Caco-2 (cell line): ENCODE results near the gene GGT7. TPM values are rescaled to one million over a fixed set of nuclear protein-coding genes. Genes with fewer than 3 reads are reported as not detected.

Source experiments
- BruUV-seq: library from RNA; stranded (reverse); fragments of 400-500 nt; replicated peaks from 2 replicates; lab custom pipeline; 2021; lab: Mats Ljungman, UMichigan
- CTCF ChIA-PET: fragments of 300-600 bp; sonication (Branson Sonifier 250); formaldehyde crosslinking; loops from one replicate; lab custom pipeline; 2022; ENCODE audit warnings: antibody characterized with exemption; lab: Charles Lee
- POLR2A ChIA-PET: fragments of 300-600 bp; sonication (Branson Sonifier 250); formaldehyde crosslinking; loops from one replicate; lab custom pipeline; 2022; ENCODE audit warnings: antibody characterized with exemption; lab: Charles Lee
- DNase-seq, 2 experiments: peaks; one replicate each; pipeline versions ENCODE4 v3.0.0 to v3.0.0-alpha.2; 2020 to 2022
- H3K27me3 ChIP-seq: replicated peaks from 2 replicates; pipeline ENCODE4 v1.6.0; 2011; ENCODE audit warnings: low read length; ENCODE audit not compliant: control insufficient read depth, insufficient read depth
- H3K36me3 ChIP-seq: 2 replicates; pipeline ENCODE4 v1.5.1; 2011; ENCODE audit warnings: low read length; ENCODE audit not compliant: control insufficient read depth, insufficient read depth
- H3K4me1 ChIP-seq: fragments of 250-450 bp; sonication (Bioruptor Pico); 2 replicates; pipeline ENCODE4 v1.5.1; 2020; ENCODE audit warnings: mild to moderate bottlenecking
- H3K4me3 ChIP-seq: 2 replicates; pipeline ENCODE4 v1.5.1; 2011; ENCODE audit warnings: low read depth, mild to moderate bottlenecking, control low read depth, low read length
- H3K9me3 ChIP-seq: fragments of 250-450 bp; sonication (Bioruptor Pico); 2 replicates; pipeline ENCODE4 v1.5.1; 2020; ENCODE audit warnings: mild to moderate bottlenecking, moderate library complexity
- H3K27ac Mint-ChIP-seq: one replicate; pipeline ENCODE4 v1.8.0; 2022; ENCODE audit warnings: mixed read lengths; ENCODE audit not compliant: unreplicated experiment
- H3K27me3 Mint-ChIP-seq: one replicate; pipeline ENCODE4 v1.8.0; 2022; ENCODE audit warnings: mixed read lengths; ENCODE audit not compliant: insufficient read depth, unreplicated experiment
- H3K36me3 Mint-ChIP-seq: one replicate; pipeline ENCODE4 v1.8.0; 2022; ENCODE audit warnings: mild to moderate bottlenecking, mixed read lengths; ENCODE audit not compliant: insufficient read depth, unreplicated experiment
- H3K4me1 Mint-ChIP-seq: one replicate; pipeline ENCODE4 v1.8.0; 2022; ENCODE audit warnings: low read depth, mixed read lengths; ENCODE audit not compliant: unreplicated experiment
- H3K4me3 Mint-ChIP-seq: one replicate; pipeline ENCODE4 v1.8.0; 2022; ENCODE audit warnings: mild to moderate bottlenecking, moderate library complexity, mixed read lengths; ENCODE audit not compliant: unreplicated experiment
- H3K9me3 Mint-ChIP-seq: one replicate; pipeline ENCODE4 v1.8.0; 2022; ENCODE audit warnings: mixed read lengths; ENCODE audit not compliant: unreplicated experiment
- CTCF ChIP-seq, 2 experiments: fragments of 200-600 bp in 1 of 2; IDR thresholded peaks; 1 replicate in 1 of 2; 2 replicates in 1 of 2; pipeline versions ENCODE4 v1.5.1 to v1.8.0; 2011 to 2022; ENCODE audit warnings: antibody characterized with exemption in 1 of 2, control low read depth in 1 of 2, inconsistent platforms in 1 of 2, low read depth in 1 of 2, low read length in 1 of 2, mild to moderate bottlenecking in 1 of 2, moderate library complexity in 1 of 2; ENCODE audit not compliant: insufficient read depth in 1 of 2, severe bottlenecking in 1 of 2, unreplicated experiment in 1 of 2
- intact Hi-C: fragments of 100-400 bp; cut with micrococcal nuclease; formaldehyde crosslinking; loops from one replicate; pipeline ENCODE4 v1.10.0; 2022; ENCODE audit not compliant: unreplicated experiment
- total RNA-seq: library from RNA; stranded (reverse); gene quantifications from 2 replicates; pipeline ENCODE4 v1.2.3, GENCODE V29; 2022

The GGT7 gene
- total RNA-seq, 1 experiment from 2014 or later: 46.2 TPM

DNA sequence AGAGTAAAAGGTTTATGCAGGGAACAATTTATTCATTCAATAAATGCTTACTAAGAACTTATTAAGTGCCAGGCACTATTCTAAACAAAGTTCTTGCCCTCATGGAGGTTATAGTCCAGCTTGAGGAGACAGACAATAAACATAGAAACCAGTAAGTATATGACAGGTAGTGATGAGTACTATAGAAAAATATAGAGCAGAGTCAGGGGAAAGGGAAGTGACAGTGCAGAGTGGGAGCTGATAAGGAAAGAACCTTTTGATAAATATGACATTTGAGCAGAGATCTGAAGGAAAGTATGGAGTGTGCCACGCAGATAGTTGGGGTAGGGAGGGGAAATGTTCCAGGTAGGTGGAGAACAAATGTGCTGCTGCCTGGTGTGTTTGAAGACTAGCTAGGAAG, 15.8 kb upstream of the GGT7 start:
- Histone ChIP-seq H3K4me1 (peaks cover 15% of the 10 kb centered on the region; the same call in 1 of the 2 replicates), H3K9me3 (no peaks in the 10 kb centered on the region; the same call in 1 of the 2 replicates), H3K4me3 (no peak overlapping the region), H3K36me3 (no peaks in the 10 kb centered on the region), H3K27me3 (no peaks in the 10 kb centered on the region)
- ChIA-PET POLR2A (no interaction called here), CTCF (interaction anchor here (0.9 to 1.7 kb wide), 3 partner anchors 12 to 56 kb away, joined by 3 to 6 read pairs (median 4); partner anchors contain the start of gene ACSS2)
- Mint-ChIP-seq H3K27ac (no peak overlapping the region), H3K4me3 (no peak overlapping the region), H3K9me3 (peaks cover 10% of the 10 kb centered on the region), H3K27me3 (no peaks in the 10 kb centered on the region), H3K36me3 (no peaks in the 10 kb centered on the region), H3K4me1 (peaks cover 18% of the 10 kb centered on the region)
- intact Hi-C loops: no loop called here
- no peak for TF ChIP-seq CTCF (IDR thresholded peaks at IDR 0.05; ENCODE audit: insufficient read depth in 1 of 2, low read depth in 1 of 2, low read length in 1 of 2, severe bottlenecking in 1 of 2, unreplicated experiment in 1 of 2)
- DNase-seq: no peak
- BruUV-seq: no TSS peak

- peaks cover 15% of the 10 kb centered on the region; the same call in 1 of the 2 replicates for H3K4me1 ChIP-seq
- intact Hi-C loops: no loop called here
- H3K36me3 ChIP-seq: no peaks in the 10 kb centered on the region
- Mint-ChIP-seq H3K27me3 (no peaks in the 10 kb centered on the region), H3K4me3 (no peak overlapping the region), H3K27ac (no peak overlapping the region), H3K4me1 (peaks cover 18% of the 10 kb centered on the region), H3K36me3 (peaks cover 6% of the 10 kb centered on the region), H3K9me3 (peaks cover 10% of the 10 kb centered on the region)
- H3K27me3 ChIP-seq: no peaks in the 10 kb centered on the region
- no peak for DNase-seq
- no peaks in the 10 kb centered on the region; the same call in 1 of the 2 replicates for H3K9me3 ChIP-seq
- CTCF ChIA-PET: interaction anchor here (0.7 to 2.1 kb wide), 3 partner anchors 13 to 69 kb away, joined by 3 to 6 read pairs (median 3); partner anchors contain the start of genes GGT7, GSS and MYH7B
- no TSS peak for BruUV-seq
- TF ChIP-seq CTCF (IDR thresholded peaks at IDR 0.05; ENCODE audit: insufficient read depth in 1 of 2, low read depth in 1 of 2, low read length in 1 of 2, severe bottlenecking in 1 of 2, unreplicated experiment in 1 of 2): no peak
- POLR2A ChIA-PET: no interaction called here
- no peak overlapping the region for H3K4me3 ChIP-seq
Observed at GRCh38 chr20:34887023-34887422, 14.4 kb upstream of the GGT7 start.

DNA sequence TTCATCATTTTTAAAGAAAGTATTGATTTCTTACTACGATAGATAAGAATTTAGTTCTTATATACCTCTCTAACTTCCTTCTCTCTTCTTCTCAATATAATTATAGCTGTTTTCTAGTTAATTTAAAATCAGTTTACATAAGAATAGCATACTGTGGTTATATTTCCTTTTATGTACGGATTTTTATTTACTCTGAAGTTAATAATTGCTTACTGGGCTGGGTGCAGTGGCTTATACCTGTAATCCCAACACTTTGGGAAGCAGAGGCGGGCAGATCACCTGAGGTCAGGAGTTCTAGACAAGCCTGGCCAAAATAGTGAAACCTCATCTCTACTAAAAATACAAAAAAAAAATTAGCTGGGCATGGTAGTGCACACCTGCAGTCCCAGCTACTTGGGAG, 13.5 kb upstream of the GGT7 start:
- CTCF ChIA-PET: interaction anchor here (1.1 to 2.1 kb wide), 2 partner anchors 12 to 70 kb away, joined by 3 to 6 read pairs; partner anchors contain the start of genes GSS and MYH7B
- TF ChIP-seq CTCF (IDR thresholded peaks at IDR 0.05; ENCODE audit: insufficient read depth in 1 of 2, low read depth in 1 of 2, low read length in 1 of 2, severe bottlenecking in 1 of 2, unreplicated experiment in 1 of 2): no peak
- H3K36me3 ChIP-seq: no peaks in the 10 kb centered on the region
- no peak for DNase-seq
- H3K27ac Mint-ChIP-seq: no peak overlapping the region
- no peaks in the 10 kb centered on the region; the same call in 1 of the 2 replicates for H3K9me3 ChIP-seq
- peaks cover 6% of the 10 kb centered on the region for H3K36me3 Mint-ChIP-seq
- peaks cover 7% of the 10 kb centered on the region; the same call in 1 of the 2 replicates for H3K4me1 ChIP-seq
- peaks cover 10% of the 10 kb centered on the region for H3K9me3 Mint-ChIP-seq
- POLR2A ChIA-PET: no interaction called here
- H3K4me3 Mint-ChIP-seq: no peak overlapping the region
- H3K27me3 Mint-ChIP-seq: no peaks in the 10 kb centered on the region
- no peaks in the 10 kb centered on the region for H3K27me3 ChIP-seq
- intact Hi-C loops: no loop called here
- H3K4me3 ChIP-seq: no peak overlapping the region
- BruUV-seq: no TSS peak
- peaks cover 14% of the 10 kb centered on the region for H3K4me1 Mint-ChIP-seq
